Natural killer cell (primary cell): ENCODE results near the gene SMNDC1. TPM values are rescaled to one million over a fixed set of nuclear protein-coding genes. Genes with fewer than 3 reads are reported as not detected.

ENCODE experiments used
- ATAC-seq, 3 donors: fragments of 150-1000 bp in 2 of 3; fragments of 200-7000 bp in 1 of 3; cut with Tn5 transposase; 1 replicate in 1 of 3; 2 replicates in 2 of 3; pipeline ENCODE4 v1.10.0; 2021; ENCODE audit warnings: mild to moderate bottlenecking in 2 of 3, moderate library complexity in 2 of 3
- DNase-seq, 2 donors: peaks; one replicate each; pipeline versions ENCODE4 v3.0.0 to v3.0.0-alpha.2; 2013 to 2021; ENCODE audit warnings: mixed read lengths in 1 of 2
- H3K27ac ChIP-seq: one replicate; pipeline ENCODE4 v1.5.1; 2013; ENCODE audit warnings: mild to moderate bottlenecking, low read length
- H3K27me3 ChIP-seq: one replicate; pipeline ENCODE4 v1.6.1; 2013; ENCODE audit warnings: low read length; ENCODE audit not compliant: control insufficient read depth, insufficient read depth
- H3K36me3 ChIP-seq: one replicate; pipeline ENCODE4 v1.6.1; 2013; ENCODE audit warnings: low read length; ENCODE audit not compliant: control insufficient read depth, insufficient read depth
- H3K4me1 ChIP-seq: one replicate; pipeline ENCODE4 v1.6.1; 2013; ENCODE audit warnings: low read length; ENCODE audit not compliant: control insufficient read depth, insufficient read depth
- H3K4me3 ChIP-seq: one replicate; pipeline ENCODE4 v1.5.1; 2013; ENCODE audit warnings: low read length
- H3K9me3 ChIP-seq: one replicate; pipeline ENCODE4 v1.6.1; 2013; ENCODE audit warnings: low read length; ENCODE audit not compliant: control insufficient read depth, insufficient read depth
- H3K27ac Mint-ChIP-seq, 2 donors: one replicate each; pipeline ENCODE4 v1.8.0; 2022; ENCODE audit warnings: mild to moderate bottlenecking in 2 of 2, mixed read lengths in 2 of 2, moderate library complexity in 1 of 2
- H3K27me3 Mint-ChIP-seq, 2 donors: one replicate each; pipeline ENCODE4 v1.8.0; 2022; ENCODE audit warnings: low read depth in 2 of 2, mixed read lengths in 2 of 2
- H3K36me3 Mint-ChIP-seq: one replicate; pipeline ENCODE4 v1.8.0; 2022; ENCODE audit warnings: mixed read lengths
- H3K4me1 Mint-ChIP-seq, 2 donors: one replicate each; pipeline ENCODE4 v1.8.0; 2022; ENCODE audit warnings: mixed read lengths in 2 of 2
- H3K4me3 Mint-ChIP-seq: one replicate; pipeline ENCODE4 v1.8.0; 2022; ENCODE audit warnings: mild to moderate bottlenecking, moderate library complexity, mixed read lengths
- H3K9me3 Mint-ChIP-seq, 2 donors: one replicate each; pipeline ENCODE4 v1.8.0; 2022; ENCODE audit warnings: mixed read lengths in 2 of 2
- WGBS: methylation state at CpG from one replicate; pipeline ENCODE4 v1.1.7; 2013; ENCODE audit warnings: missing lambda C conversion rate; ENCODE audit not compliant: insufficient coverage; 5-methylcytosine and 5-hydroxymethylcytosine counted together
- intact Hi-C: fragments of 100-400 bp; cut with micrococcal nuclease; formaldehyde crosslinking; loops from one replicate; pipeline ENCODE4 v1.14.2; 2022
- total RNA-seq, 4 donors: library from RNA; stranded (reverse); fragments of 120-200 nt in 1 of 4; gene quantifications; one replicate each; pipeline versions ENCODE4 v1.2.3 to v1.2.4, GENCODE V29; 2013 to 2022
- TF ChIP-seq, protein P1 (sequence below): fragments of 200-600 bp; IDR thresholded peaks from one replicate; pipeline ENCODE4 v1.8.0; 2022; ENCODE audit warnings: antibody characterized with exemption

Gene SMNDC1
- total RNA-seq, 3 donors from 2014 or later (not counting 1 experiment from before 2014, with no cell fraction given) = 53.3 to 56.3 (median 55.3) TPM

DNA sequence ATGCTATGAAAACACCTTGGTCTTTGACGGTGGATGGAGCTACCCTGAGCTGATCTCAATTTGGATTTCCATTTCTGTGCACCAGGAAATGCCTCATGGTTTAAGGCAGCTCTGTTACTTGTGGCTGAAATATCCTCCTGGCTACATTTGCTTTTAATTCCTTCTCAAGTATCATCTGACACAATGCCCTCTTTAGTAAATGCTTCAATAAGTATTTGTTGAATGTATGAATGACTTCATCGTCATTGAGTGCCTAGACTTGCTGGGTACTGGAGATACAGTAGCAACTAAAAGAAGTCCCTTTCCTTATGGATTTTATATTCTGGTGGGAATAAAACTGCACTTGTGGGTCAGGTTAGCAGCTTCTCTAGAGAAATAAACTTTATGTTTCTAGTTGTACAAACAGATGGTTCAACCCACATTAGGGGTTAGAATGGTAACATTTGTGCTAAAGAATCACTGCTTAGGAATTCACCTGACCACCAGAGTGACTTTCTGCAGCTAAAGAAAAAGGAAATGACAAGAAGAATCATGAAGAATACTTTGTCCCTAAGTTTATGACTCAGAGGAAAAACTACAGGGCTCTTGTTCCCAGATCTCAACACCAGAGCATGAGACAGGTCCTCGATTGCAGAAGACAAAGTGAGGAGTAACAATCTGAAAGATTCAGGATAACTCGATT lies 21.8 kb upstream of the SMNDC1 start:
- Mint-ChIP-seq H3K4me3 (no peak overlapping the region), H3K27me3 (peaks cover 18 to 33% of the 10 kb centered on the region in 2 donors), H3K4me1 (no peaks in the 10 kb centered on the region), H3K9me3 (peaks cover 4 to 9% of the 10 kb centered on the region in 2 donors), H3K27ac (no peak overlapping the region), H3K36me3 (no peaks in the 10 kb centered on the region)
- Histone ChIP-seq H3K4me1 (no peaks in the 10 kb centered on the region), H3K27me3 (no peaks in the 10 kb centered on the region), H3K36me3 (no peaks in the 10 kb centered on the region), H3K27ac (no peak overlapping the region), H3K4me3 (no peak overlapping the region), H3K9me3 (peaks cover 11% of the 10 kb centered on the region)
- 64% methylated on average over 3 of the region's 4 CpGs for WGBS
- DNase-seq (no peak), ATAC-seq (no peak)
- TF ChIP-seq, protein P1, sequence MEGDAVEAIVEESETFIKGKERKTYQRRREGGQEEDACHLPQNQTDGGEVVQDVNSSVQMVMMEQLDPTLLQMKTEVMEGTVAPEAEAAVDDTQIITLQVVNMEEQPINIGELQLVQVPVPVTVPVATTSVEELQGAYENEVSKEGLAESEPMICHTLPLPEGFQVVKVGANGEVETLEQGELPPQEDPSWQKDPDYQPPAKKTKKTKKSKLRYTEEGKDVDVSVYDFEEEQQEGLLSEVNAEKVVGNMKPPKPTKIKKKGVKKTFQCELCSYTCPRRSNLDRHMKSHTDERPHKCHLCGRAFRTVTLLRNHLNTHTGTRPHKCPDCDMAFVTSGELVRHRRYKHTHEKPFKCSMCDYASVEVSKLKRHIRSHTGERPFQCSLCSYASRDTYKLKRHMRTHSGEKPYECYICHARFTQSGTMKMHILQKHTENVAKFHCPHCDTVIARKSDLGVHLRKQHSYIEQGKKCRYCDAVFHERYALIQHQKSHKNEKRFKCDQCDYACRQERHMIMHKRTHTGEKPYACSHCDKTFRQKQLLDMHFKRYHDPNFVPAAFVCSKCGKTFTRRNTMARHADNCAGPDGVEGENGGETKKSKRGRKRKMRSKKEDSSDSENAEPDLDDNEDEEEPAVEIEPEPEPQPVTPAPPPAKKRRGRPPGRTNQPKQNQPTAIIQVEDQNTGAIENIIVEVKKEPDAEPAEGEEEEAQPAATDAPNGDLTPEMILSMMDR = no peak
- intact Hi-C loops = no loop called here

DNA sequence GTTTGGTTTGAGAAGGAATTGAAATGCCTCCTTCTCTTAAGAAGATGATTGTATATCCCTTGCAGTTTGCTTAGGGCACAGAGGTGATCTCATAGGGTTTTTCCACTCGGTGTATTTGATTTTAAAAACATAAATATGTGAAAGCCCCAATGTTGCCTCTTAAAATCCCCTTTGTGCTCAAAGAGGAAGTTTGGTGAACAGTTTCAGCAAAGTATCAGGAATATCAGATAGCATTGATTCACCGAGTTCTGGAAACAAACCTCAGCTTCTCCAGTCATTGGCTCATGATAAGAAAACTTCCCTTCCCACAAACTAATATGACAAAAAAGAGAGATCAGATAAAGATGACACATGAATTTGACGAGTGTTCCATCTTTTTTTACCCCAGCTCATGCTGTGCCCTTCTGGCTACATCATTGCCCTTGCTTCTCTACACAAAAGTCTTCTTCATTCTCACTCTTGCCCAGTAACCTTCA lies 20.1 kb upstream of the SMNDC1 start:
- Mint-ChIP-seq H3K4me3 (no peak overlapping the region), H3K27ac (no peak overlapping the region), H3K36me3 (no peaks in the 10 kb centered on the region), H3K27me3 (peaks cover 18 to 39% of the 10 kb centered on the region in 2 donors), H3K9me3 (no peaks in the 10 kb centered on the region), H3K4me1 (no peaks in the 10 kb centered on the region)
- intact Hi-C loops = no loop called here
- TF ChIP-seq, protein P1 = no peak
- Histone ChIP-seq H3K4me3 (no peak overlapping the region), H3K27ac (no peak overlapping the region), H3K27me3 (no peaks in the 10 kb centered on the region), H3K36me3 (no peaks in the 10 kb centered on the region), H3K4me1 (no peaks in the 10 kb centered on the region), H3K9me3 (no peaks in the 10 kb centered on the region)
- ATAC-seq (no peak), DNase-seq (no peak)
- WGBS = 59% methylated on average over 3 of the region's 3 CpGs

DNA sequence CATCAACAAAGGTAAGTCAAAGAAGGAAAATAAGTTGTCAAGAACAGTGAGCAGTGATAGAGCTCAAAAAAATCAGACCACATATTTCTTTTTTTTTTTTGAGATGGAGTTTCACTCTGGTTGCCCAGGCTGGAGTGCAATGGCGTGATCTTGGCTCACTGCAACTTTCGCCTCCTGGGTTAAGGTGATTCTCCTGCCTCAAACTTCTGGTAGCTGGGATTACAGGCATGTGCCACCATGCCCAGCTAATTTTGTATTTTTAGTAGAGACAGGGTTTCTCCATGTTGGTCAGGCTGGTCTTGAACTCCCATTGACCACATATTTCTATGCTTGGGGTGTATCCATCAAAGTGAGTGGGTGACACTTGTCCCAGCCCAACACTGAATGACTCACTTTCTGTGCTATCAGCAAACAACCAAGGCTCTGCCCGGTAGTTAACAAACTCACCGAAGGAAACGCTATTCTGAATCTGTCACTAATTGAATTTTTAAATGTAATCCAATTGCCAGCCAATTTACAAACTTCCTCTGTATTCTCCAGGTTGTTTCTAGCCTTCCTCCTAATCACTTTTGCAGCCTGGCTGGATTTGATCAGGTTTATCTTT lies 19.6 kb upstream of the SMNDC1 start:
- no peaks in the 10 kb centered on the region for H3K36me3 ChIP-seq
- intact Hi-C loops = no loop called here
- Mint-ChIP-seq H3K27ac (no peak overlapping the region), H3K27me3 (peaks cover 18 to 39% of the 10 kb centered on the region in 2 donors), H3K36me3 (no peaks in the 10 kb centered on the region), H3K9me3 (no peaks in the 10 kb centered on the region), H3K4me1 (no peaks in the 10 kb centered on the region), H3K4me3 (no peak overlapping the region)
- H3K4me1 ChIP-seq = no peaks in the 10 kb centered on the region
- ATAC-seq (no peak), DNase-seq (no peak)
- WGBS = 89% methylated on average over 5 of the region's 5 CpGs
- TF ChIP-seq, protein P1 = no peak
- H3K27me3 ChIP-seq = no peaks in the 10 kb centered on the region
- no peak overlapping the region for H3K4me3 ChIP-seq
- no peak overlapping the region for H3K27ac ChIP-seq
- no peaks in the 10 kb centered on the region for H3K9me3 ChIP-seq
